ENCODE data around the gene NSD2.

DNA sequence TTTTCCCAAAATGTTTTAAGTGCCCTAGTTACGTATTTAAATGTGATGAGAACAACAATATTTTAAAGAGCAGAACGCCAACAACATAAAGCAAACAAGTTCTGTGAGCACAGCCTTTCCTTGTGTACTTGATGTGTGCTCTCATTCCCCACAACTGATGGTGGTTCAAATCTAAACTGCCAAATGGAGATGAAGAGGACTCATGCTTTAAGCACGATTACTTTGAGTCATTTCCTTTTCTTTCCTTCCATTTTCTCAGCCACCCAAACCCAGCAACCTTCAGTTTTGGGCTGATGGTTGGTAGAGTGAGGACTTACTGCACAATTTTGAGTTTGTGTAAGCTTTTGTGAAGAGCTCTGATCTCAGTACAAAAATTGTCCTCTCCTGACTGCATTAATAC, 1.7 kb downstream of the NSD2 start:
- TF ChIP-seq, protein P1, sequence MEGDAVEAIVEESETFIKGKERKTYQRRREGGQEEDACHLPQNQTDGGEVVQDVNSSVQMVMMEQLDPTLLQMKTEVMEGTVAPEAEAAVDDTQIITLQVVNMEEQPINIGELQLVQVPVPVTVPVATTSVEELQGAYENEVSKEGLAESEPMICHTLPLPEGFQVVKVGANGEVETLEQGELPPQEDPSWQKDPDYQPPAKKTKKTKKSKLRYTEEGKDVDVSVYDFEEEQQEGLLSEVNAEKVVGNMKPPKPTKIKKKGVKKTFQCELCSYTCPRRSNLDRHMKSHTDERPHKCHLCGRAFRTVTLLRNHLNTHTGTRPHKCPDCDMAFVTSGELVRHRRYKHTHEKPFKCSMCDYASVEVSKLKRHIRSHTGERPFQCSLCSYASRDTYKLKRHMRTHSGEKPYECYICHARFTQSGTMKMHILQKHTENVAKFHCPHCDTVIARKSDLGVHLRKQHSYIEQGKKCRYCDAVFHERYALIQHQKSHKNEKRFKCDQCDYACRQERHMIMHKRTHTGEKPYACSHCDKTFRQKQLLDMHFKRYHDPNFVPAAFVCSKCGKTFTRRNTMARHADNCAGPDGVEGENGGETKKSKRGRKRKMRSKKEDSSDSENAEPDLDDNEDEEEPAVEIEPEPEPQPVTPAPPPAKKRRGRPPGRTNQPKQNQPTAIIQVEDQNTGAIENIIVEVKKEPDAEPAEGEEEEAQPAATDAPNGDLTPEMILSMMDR (optimal IDR thresholded peaks at IDR 0.05 in 1 of 3, IDR thresholded peaks at IDR 0.05 in 1 of 3, conservative IDR thresholded peaks at IDR 0.05 in 1 of 3; ENCODE audit: extremely low read depth in 1 of 3, insufficient read depth in 2 of 3, low read length in 3 of 3): no peak
- no peak for TF ChIP-seq EZH2 (IDR thresholded peaks at IDR 0.05; ENCODE audit: low read length)
